HFFc6 (cell line): Measurements from ENCODE around the gene PSKH1. TPM values are rescaled to one million over a fixed set of nuclear protein-coding genes. Genes with fewer than 3 reads are reported as not detected.
A peak's percentile ranks its signal among the peaks of the same experiment; 100 is the strongest.

Experiments used
- DNase-seq: peaks from one replicate; pipeline ENCODE4 v3.0.0-alpha.2; 2018
- H3K27ac Mint-ChIP-seq: 2 replicates; pipeline ENCODE4 v1.8.0; 2020; ENCODE audit warnings: mild to moderate bottlenecking, mixed read lengths
- H3K27me3 Mint-ChIP-seq: 2 replicates; pipeline ENCODE4 v1.8.0; 2021; ENCODE audit warnings: mild to moderate bottlenecking, moderate library complexity, mixed read lengths; ENCODE audit not compliant: insufficient read depth
- H3K36me3 Mint-ChIP-seq: 2 replicates; pipeline ENCODE4 v1.8.0; 2021; ENCODE audit warnings: low read depth, mixed read lengths
- H3K4me1 Mint-ChIP-seq: 2 replicates; pipeline ENCODE4 v1.8.0; 2020; ENCODE audit warnings: low read depth, mixed read lengths
- H3K4me3 Mint-ChIP-seq: 2 replicates; pipeline ENCODE4 v1.8.0; 2020; ENCODE audit warnings: mild to moderate bottlenecking, moderate library complexity, mixed read lengths
- H3K9me3 Mint-ChIP-seq: 2 replicates; pipeline ENCODE4 v1.8.0; 2020; ENCODE audit warnings: mild to moderate bottlenecking, mixed read lengths
- CTCF ChIP-seq: fragments of 200-600 bp; sonication (generic); IDR thresholded peaks from 2 replicates; pipeline ENCODE4 v1.5.0; 2021; ENCODE audit warnings: antibody characterized with exemption, mild to moderate bottlenecking
- total RNA-seq, 6 experiments: library from RNA; stranded (reverse); fragmentation: NEBNext Ultra II Directional; extraction: Animal tissue kit (Norgen Biotek cat#: 25700); gene quantifications; 2 replicates in 1 of 6; 3 replicates in 5 of 6; pipeline ENCODE4 v1.2.3, GENCODE V29; 2021

Gene PSKH1
- total RNA-seq, 6 experiments from 2014 or later, result 25.2 to 34.1 (median 29.3) TPM

DNA sequence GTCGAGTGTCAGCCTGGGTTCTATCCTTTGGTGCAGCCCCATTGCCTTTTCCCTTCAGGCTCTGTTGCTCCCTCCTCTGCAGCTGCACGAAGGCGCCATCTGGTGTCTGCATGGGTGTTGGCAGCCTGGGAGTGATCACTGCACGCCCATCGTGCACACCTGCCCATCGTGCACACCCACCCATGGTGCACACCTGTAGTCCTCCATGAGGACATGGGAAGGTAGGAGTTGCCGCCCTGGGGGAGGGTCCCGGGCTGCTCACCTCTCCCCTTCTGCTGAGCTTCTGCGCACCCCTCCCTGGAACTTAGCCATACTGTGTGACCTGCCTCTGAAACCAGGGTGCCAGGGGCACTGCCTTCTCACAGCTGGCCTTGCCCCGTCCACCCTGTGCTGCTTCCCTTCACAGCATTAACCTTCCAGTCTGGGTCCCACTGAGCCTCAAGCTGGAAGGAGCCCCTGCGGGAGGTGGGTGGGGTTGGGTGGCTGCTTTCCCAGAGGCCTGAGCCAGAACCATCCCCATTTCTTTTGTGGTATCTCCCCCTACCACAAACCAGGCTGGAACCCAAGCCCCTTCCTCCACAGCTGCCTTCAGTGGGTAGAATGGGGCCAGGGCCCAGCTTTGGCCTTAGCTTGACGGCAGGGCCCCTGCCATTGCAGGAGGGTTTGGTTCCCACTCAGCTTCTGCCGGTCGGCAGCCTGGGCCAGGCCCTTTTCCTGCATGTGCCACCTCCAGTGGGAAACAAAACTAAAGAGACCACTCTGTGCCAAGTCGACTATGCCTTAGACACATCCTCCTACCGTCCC lies 35.7 kb downstream of the PSKH1 start:
- DNase-seq, result peak; percentile 49
- Mint-ChIP-seq H3K36me3 (no peaks in the 10 kb centered on the region), H3K27me3 (no peaks in the 10 kb centered on the region; the same call in 1 of the 2 replicates), H3K27ac (no peak overlapping the region), H3K4me1 (peaks cover under 1% of the 10 kb centered on the region), H3K9me3 (no peaks in the 10 kb centered on the region), H3K4me3 (no peak overlapping the region)
- peak; percentile 85 for TF ChIP-seq CTCF

DNA sequence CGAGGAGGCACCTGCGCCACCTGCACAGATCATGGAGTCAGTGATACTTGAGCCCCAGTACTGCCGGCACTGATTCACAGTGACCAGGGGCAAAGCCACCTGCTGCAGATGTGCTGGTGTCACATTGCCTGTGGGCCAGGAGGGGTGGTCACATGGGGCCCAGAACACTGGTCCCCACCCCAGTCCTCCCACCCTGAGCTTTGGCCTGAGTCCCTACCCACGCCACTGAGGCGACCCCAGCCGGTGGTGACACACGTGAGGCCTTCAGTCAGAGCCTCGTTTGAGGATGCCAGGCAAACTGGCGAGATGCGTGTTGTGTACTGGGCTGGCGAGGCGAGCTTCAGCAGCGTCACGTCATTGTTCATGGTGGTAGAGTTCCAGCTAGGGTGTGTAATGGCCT lies 37.1 kb downstream of the PSKH1 start:
- Mint-ChIP-seq H3K9me3 (no peaks in the 10 kb centered on the region), H3K36me3 (no peaks in the 10 kb centered on the region), H3K4me3 (no peak overlapping the region), H3K27me3 (peaks cover 12% of the 10 kb centered on the region), H3K4me1 (peaks cover 15% of the 10 kb centered on the region), H3K27ac (no peak overlapping the region)
- no peak for DNase-seq
- no peak for TF ChIP-seq CTCF

GRCh38 chr16:67930678-67931211 lies 37.7 kb downstream of the PSKH1 start:
- Mint-ChIP-seq H3K36me3 (no peaks in the 10 kb centered on the region), H3K27me3 (peaks cover 17% of the 10 kb centered on the region), H3K27ac (no peak overlapping the region), H3K4me3 (no peak overlapping the region), H3K4me1 (peaks cover 20% of the 10 kb centered on the region), H3K9me3 (peaks cover under 1% of the 10 kb centered on the region; the same call in 1 of the 2 replicates)
- no peak for DNase-seq
- TF ChIP-seq CTCF, result no peak

DNA sequence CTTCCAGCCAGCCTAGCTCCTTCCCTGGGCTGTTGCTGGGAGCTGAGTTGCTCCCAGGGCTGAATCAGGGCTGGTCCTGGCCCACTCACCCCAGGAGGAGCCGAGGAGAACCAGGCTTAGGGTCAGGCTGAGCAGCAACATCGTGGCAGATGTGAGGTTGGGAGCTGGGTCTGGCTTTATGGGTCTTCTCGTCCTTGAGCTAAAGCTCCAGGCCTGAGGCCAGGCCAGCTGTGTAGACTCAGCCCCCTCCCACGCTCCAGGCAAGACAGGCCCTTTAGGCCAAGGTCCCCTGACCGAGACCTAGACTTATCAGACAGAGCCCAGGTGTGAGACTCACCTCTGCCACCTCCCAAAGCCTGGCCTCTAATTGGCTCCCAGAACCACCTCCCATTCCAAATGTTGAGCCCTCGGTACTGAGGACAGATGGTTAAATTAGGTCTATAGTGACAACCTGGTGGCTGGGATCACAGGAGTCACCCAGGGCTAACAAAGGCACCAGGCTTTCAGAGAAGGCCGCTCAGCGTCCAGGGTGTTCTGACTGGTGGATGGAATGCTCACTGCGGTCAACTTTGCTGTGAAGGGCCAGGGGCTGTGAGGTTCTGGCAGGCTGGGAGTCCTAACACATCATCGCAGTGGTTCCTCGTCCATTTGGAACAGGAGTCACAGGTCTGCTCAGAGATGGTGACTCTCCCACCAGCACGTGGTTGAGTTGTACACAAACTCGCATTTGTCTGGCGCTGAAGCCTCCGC lies 38.8 kb downstream of the PSKH1 start, which contains the start of gene CTRL:
Gene CTRL, minus strand, starts transcription at position 151 of the 750 bp plus-strand sequence. Its CDS starts 10 bp downstream, at position 141.
- Mint-ChIP-seq H3K36me3 (no peaks in the 10 kb centered on the region), H3K27ac (no peak within 1 kb of the TSS), H3K4me3 (no peak within 1 kb of the TSS), H3K4me1 (peaks cover 22% of the 10 kb centered on the region), H3K27me3 (peaks cover 27% of the 10 kb centered on the region), H3K9me3 (peaks cover 8% of the 10 kb centered on the region; the same call in 1 of the 2 replicates)
- DNase-seq, result no peak
- peak; percentile 62 for TF ChIP-seq CTCF

GRCh38 chr16:67932462-67932840 lies 39.4 kb downstream of the PSKH1 start:
- no peak for DNase-seq
- Mint-ChIP-seq H3K4me3 (no peak overlapping the region), H3K9me3 (peaks cover 8% of the 10 kb centered on the region; the same call in 1 of the 2 replicates), H3K27ac (no peak overlapping the region), H3K27me3 (peaks cover 30% of the 10 kb centered on the region), H3K4me1 (peaks cover 28% of the 10 kb centered on the region), H3K36me3 (no peaks in the 10 kb centered on the region)
- TF ChIP-seq CTCF, result no peak; the same call in 1 of the 2 replicates
